ENCODE results near the gene SHMT2.
A peak's percentile ranks its signal among the peaks of the same experiment; 100 is the strongest.

SHMT2 gene

DNA sequence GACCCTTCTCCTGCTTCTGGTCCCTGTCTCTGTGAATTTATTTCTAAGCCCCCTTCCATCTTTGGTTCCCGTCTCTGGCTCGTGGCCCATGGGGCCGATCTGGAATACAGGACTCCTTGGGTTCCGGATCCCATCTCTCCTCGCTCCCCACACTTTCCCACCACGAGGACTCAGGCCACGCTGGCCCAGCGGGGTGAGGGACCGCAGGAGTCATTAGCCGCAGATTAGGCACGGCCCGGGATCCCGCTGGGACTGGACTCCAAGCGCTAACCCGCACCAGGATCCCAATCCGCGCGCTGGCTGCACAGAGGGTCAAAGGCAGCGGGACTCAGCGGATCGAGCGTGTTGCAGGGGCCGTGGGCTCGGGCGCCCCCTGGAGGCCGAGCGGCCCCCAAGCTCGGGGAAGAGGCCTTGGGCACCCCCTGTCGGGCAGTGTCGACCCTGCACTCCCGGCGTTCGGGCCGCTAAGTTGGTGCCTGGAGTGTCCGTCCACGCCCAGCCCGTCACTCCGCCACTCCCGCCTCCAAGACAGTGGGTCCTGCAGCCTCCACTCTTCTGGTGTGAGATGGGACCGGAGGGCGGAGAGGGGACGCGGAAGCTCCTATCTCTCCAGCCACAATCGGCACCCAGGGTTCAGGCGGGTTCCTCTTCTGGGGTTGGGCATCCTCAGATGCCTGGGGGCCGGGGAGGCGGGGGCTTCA, 9.5 kb downstream of the SHMT2 start:
- DNase-seq (ENCODE audit: low read depth, low spot score), result no peak

DNA sequence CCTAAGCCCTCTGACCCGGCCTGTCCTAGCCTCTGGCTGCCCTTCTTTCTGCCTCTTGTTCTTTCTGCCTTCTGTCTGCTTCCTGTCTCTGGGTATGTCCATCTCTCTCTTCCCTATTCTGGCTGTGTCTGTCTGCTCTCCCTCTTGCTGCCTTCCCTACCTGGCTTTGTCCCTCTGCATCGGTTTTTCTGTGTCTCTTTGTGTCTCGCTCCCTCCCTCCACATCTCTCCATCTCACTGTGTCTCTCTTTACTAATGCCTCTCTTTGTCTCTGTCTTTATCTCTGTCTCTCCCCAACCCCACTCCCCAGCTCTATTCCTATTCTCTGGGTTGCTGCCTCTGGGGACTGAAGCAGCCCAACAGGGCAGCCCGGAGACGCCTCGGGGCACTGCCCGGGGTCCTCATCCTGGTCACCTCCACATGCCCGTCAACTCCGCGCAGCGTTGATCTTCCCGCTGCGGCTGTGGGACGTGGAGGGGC, 10.1 kb downstream of the SHMT2 start:
- DNase-seq (ENCODE audit: low read depth, low spot score), result no peak

DNA sequence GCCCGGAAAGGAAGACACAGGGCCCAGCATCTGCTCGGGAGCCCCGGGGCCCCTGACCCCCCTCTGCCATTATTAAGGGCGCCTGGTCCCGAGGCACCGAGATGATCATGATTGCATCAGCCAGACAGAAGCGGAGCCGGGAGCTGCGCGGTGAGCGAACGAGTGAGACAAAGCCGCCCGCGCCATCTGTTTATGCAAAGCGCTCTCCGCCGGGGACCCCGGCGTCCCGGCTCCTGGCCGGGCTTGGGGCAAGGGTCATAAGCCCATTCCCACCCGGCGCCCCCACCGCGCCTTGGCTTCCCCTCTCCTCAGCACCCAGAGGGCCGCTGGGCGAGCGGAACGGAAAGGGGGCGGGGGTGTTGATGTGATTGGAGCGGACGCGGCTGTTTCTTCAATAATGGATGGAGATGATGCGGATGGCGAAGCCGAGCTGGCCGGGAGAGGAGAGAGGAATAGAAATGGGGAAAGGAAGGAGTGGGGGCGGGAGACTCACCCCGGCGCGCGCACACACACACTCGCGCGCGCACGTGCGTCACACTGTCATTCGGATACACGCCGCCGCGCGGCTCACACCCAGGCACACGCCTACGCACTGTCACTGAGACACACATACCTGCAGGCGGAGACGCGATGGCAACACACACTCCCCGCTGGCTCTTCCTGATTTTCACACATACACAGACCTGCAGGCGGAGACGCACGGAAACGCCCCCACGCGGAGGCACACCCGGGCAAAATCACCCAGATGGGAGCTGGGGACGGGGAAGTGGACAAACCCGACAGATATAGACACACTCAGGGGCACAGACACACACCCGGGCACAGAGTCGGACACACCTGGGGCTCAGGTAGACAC, 10.8 kb downstream of the SHMT2 start:
- DNase-seq (ENCODE audit: low read depth, low spot score), result no peak

DNA sequence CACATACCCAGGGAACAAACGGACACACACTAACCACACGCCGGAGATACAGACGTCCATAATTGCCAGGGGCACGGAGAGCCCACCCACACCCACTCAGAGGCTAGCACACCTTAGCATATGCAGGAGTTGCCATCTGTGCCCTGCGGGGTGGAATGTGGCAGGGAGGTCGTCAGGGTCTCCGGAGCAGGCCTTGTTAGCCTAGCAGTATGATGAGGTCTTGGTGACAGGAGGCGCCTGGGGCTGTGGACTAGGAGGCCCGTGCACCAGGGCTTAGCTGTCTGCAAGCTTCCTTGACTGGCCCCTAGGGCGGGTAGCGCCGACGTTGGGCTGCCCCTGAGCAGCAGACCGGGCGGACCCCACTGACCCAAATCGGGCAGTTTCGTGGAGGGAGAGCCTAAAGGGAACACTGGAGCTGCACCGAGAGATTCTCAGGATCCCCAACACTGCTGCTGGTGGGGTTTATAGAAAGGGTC, 11.5 kb downstream of the SHMT2 start:
- no peak for DNase-seq (ENCODE audit: low read depth, low spot score)

DNA sequence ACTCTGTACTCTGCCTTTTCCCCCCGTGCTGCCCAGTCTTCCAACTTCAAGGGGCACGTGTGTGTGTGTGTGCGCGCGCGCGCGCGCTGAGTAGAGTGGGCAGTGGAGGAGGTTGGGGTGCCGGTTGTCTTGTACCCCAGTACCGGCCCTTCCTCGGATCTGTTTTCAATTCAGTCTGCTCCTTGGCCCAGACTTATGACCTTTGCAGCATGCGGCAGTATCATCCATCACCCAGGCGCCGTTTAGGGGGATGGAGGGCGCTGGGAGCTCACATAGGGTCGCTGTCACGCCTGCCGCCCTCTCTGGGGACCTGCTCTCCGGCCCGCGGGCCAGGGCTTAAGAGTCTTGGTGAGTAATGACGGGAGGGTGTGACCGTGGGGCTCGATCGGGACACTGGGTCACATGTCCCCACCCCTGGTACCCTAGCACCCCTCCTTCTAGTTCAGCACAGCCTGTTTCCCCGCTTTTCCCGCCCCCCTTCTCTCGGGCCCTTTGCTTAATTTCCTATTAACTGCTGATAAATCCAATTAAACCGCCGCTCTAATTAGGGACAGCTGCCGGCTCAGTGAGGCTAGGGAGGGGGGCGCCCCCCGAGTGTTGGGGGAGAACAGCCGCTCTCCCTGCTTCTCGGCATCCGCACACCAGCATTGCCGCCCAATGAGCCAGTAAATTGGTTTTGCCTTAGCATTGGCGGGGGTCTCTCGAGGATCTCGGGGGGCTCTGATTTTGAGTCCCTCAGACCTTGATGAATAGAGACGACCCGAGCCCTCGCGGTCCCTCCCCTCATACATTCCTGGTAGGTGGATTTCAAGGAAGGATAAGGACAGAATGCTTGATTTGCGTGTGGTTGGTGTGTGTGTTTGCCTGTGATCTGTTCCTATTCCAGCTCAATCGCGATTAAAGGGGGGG, 12.1 kb downstream of the SHMT2 start:
- DNase-seq (ENCODE audit: low read depth, low spot score), result no peak

DNA sequence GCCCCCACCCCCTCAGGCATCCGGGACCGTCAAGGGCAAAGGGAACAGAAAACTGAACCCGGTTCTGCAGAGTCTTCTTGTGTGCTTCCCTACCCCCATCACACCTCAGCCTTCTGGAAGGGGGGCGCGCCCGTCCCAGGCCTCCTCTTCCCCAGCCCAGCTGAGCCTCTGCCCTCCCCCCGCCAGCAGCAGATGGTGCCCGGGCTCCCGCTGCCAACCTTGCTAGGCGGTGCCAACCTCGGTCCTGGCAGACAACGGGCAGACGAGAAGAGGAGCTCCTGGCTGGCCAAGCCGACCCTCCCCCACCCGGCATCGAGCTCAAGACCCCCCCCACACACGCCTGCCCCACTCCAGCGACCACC, 12.8 kb downstream of the SHMT2 start:
- DNase-seq (ENCODE audit: low read depth, low spot score), result no peak

DNA sequence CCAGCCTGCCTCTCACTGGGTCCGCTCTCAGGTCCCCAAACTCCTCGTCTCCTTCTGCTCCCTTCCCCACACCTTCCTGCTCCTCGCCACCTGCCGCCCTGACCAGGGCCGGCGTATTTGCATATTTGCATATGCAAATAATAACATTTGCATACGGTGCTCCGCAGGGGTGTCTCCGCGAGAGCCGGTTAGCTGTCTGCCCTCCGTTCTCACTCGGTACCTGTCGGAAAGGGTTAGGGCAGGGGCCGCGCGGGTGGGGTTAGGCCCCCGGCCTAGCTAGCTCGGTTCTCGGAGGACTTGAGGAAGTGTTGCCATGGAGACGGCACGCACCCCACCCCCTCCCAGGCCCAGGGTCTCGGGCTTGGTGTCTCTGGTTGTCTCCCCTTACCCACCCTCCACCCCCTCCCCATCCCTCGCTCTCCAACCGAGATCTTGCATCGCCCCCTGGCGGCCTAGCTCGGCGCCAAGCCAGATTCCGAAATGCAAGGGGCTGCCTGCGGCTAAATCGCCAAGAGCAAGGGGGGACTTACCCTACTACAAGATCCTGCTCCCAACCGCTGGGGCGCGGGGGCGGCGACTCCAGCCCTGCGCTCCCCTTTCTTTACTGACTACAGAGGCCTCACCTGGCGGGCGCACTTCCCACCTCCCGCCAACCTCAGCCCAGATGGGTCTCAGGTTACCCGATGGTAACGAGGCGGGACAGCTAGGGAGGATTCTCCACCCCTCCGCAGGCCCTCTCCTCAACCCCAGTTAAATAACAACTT, 13.4 kb downstream of the SHMT2 start:
- DNase-seq (ENCODE audit: low read depth, low spot score), result peak; percentile 89

DNA sequence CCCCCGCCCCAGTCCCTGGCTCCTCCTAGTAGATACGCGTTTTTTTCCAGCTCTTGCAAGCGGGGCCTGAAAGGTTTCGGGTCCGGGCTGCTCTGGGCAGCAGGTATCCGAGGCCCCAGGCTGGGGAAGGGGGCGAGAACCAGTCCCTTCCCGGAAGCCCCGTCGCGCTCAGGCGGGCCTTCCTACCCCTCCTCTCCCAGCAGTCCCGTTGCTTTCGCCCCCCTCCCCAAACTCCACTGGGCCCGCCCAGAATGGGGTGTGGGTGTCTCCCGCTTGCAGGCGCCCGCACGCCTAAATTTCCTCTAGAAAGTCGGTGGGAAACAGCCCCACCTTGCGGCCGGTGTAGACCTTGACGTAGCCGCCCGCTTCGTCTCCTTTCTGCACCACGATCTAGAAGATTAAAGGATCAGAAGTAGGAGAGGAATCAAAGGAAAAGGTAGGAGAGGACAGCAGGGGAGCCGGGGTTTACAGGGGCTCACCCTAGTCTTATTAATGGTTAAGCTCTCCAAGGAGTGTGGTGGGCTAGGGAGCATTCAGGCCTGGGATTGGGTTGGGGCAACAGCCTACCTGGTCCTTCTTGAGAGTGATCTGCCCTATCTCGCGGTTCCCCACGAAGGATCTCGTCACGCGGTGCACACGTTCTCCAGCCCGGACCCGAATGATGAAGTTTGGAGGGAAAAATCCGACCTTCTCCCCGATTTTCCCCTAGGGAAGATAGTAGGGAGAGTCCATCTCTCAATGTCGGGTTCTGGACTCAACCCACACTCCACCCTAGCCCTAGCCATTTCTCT, 14.2 kb downstream of the SHMT2 start:
- DNase-seq (ENCODE audit: low read depth, low spot score), result no peak

DNA sequence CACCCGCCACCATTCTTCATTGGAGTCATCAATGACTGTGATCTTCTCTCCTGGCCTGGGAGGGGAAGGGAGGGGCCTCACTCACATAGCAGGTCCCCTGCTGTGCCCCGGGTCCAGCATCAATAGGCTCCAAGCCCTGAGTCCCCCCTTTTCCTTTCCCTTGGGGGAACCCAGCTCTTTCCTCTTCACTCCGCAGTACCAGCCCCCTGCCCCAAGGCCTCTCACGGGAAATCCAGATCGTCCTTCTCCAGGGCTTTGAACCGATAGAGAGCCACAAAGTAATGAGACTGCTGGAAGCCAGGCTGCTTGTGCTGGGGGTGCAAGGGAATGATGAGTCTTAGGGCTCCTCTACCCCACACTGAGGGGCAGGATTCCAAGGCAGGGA, 14.8 kb downstream of the SHMT2 start:
- DNase-seq (ENCODE audit: low read depth, low spot score), result no peak

DNA sequence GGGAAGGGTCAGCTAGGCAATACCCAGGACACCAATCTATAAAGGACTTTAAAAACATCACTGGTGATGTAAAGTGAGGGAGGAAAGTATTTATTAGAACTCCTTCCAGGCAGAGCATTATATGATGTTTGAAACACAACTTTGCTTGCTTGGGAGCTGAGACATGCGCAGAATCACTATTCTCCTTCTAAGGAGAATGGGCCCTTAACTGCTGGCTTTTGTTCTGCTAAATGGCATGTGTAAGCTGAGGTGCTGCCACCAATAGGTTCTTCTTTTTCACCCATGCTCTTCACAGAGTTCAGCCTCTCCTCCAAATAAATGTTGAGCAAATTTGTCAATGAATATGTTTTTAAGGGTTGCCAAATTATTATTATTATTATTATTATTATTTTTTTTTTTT, 17.5 kb downstream of the SHMT2 start:
- DNase-seq (ENCODE audit: low read depth, low spot score), result no peak

DNA sequence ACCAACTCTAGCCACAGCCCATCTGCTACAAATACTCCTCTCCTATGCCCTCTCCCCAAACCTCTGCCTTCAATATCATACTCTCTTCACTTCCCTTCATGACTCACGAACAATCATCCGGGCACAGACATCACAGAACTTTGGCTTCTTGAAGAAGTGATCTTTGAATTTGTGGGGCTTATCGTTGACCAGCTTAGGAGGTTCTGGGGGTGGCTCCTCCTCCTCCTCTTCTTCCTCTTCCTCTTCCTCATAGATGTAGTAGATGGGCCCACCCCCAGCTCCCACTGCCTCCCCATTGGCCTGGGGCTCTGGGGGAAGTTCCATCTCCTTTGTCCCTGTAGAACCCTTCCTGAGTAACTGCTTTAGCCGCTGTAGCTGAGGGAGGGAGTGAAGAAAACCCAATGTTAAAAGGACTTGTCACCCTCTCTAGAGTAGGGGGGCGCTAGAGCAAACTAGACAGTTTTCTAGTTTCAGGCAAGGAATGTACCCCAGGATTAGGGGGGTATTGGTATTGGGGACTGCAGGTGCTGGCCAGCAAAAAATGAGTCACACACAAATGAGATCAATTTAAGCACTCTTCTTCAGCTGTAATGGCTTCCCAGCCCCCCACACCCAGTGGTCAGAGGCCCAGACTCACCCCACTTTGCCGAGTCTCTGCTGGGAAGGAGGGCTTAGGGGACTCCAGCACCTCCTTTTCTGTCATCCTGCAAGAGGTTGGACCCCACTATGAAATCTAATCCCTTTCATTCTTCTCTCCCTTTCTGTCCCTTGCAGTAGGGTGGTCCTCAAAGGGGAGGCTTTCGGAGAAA, 19.6 kb downstream of the SHMT2 start:
- DNase-seq (ENCODE audit: low read depth, low spot score), result no peak

DNA sequence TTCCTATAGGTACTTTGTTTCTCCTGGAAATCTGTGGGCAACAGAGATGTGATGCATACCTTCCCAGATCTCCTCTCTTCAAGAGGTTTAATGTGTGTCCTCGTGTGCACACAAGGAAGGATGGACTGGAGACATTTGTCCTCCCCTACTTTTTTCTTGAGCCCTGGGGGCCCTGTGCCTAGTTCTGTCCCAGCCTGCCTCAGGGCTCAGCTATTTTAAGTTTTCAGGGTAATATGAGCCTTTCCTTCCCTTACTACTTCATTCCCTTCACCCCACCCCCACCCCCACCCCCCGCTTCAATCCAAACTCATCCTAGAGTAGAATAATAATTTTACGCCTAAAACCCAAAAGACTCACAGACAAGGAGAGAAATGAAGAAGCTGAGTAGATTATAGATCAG, 21.0 kb downstream of the SHMT2 start:
- no peak for DNase-seq (ENCODE audit: low read depth, low spot score)

DNA sequence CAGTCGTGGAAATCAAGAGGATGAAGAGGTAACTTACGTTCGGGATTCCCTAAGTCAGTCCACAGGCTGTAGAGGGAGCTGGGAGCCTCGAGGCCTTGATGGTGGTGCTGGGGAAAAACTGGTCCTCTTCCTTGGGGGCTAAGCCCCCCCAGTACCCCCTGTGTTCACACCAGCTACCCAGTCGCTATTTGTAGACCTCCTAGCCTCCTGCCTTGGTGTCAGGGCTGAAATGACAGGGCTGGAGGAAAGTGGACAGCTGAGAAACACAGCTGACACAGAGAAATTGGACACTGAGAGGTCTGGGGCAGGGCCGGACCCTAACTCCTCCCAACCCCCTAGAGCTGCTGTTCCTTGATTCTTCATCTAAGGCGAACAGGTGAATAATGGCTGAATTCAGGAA, 21.4 kb downstream of the SHMT2 start, which contains the start of gene STAC3:
Gene STAC3 (minus strand): TSS at position 232 of the 400 bp plus-strand sequence. CDS start 1,551 bp downstream, outside the sequence.
- no peak for DNase-seq (ENCODE audit: low read depth, low spot score)

DNA sequence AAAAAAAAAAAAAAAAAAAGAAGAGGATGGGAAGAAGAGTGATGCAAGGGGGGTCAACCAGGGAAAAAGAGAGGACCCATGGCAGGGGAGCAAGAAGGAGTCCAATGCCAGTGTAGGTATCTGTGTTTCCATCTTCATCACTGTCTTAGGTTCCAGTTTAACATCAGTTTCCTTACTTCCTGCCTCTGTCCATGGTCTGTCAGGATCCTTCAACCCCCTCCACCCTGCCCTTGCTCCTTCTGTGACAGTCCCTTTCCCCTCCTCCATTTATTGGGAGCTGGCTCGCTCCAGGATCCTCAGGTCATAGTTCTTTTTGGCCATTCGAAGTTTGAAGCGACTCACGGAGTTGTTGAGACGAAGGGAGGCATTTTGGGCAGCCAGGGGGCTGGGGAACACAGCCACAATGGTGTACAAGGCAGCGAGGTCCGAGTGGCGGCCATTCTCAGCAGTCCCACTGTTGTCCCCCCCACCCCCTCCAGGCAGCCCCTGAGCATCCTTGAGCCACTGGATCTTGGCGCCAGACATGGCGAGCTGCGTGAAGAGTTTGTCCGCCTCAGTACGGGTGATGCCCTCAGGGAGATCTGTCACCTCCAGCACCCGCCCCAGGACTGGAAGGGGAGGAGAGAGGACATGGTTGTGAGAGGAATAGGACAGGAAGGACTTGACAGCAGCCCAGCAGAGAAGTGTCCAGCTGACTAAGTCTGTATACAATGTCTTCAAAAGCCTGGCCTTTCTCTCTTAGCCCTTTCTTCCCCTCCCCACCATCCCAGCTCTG, 25.2 kb downstream of the SHMT2 start:
- no peak for DNase-seq (ENCODE audit: low read depth, low spot score)

DNA sequence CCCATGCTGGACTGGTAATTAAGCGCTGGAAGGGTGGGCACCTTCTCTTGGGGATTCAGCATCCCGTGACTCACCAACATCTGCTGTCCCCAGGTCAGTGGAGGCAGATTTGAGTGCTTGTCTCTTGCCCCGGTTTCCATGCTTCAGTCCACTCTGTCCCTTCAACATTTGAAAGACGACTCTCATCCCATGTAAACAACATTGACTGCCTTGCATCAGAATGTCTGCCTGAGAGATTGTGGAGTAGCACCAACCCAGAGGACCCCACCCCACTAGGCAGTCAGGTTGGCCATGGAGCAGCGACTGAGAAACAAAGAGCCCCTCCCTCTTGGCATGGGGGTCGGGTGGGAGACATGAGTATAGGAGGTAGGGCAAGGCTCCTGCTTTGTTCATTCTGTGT, 26.4 kb downstream of the SHMT2 start:
- DNase-seq (ENCODE audit: low read depth, low spot score), result no peak

DNA sequence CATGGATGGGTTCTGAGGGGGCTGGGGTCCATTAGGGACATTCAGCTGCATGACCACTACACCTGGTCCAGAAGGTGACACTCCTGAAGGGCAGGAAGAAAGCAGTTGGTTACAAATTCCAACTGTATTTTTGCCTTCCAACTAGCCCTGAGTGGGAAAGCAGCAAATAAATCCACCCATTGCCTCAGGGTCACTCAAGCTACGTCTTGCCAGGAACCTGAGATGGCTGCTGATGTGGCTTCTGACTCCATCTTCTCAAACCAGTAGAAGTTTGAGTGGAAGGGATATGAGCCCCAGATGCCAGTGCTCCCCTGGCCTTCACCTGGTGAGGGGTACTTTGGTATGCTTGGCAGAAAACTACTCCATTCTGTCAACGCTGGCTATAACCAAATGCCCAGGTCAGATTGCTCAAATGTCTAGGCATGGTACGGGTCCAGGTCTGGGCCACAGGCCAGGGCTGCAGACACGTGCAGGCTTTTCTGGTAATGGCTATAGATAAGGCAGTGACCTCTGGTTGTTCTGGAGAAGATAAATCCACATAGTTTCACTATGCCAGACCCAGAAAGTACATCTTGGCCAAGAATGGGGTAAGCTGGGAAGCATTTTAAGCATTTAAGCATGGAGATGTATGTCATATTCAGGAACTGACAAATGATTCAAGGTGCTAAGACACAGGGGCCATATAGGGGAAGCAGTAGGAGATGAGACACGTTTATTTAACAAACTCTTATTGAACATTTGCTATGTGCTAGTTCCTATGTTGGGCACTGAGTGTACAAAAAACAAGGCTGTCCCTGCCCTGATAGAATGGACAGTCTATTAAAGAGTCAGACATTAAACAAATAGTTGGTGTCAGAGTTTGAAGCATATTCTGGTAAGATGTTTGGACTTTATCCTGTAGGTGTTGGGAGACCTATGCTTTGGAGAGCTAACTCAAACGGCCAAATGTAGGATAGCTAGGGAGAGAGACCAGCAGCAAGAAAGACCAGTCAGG, 29.8 kb downstream of the SHMT2 start:
- DNase-seq (ENCODE audit: low read depth, low spot score), result no peak

DNA sequence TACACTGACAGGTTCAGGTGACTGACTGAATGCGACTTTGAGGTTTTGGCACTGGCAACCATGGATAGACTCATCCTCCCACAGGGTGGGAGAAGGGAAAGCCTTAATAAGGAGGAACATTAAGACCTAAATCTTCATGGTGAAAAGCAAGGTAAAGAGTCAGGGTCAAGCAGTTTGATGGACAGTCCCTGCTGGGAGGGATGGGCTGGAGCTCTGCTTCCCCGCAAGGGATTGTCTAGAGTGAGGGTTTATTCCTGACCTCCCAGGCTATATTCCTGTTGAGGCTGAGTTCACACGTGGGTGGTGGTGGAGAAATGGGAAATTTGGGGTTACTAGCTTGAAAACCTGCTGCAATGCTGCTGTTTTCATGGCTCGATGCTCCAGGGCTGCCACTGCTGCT, 30.9 kb downstream of the SHMT2 start:
- no peak for DNase-seq (ENCODE audit: low read depth, low spot score)
